OCI-LY1 (cell line): Measurements from ENCODE around the gene GLTPD2.

Source experiments
- H2AFZ ChIP-seq: fragments of 200-600 bp; sonication (generic), shearing (Covaris generic); 2 replicates; pipeline ENCODE4 v1.6.0; 2014; ENCODE audit warnings: antibody characterized with exemption, mild to moderate bottlenecking, low read length
- H3F3A ChIP-seq: fragments of 200-600 bp; sonication (generic), shearing (Covaris generic); 2 replicates; pipeline ENCODE4 v1.6.0; 2014; ENCODE audit warnings: mild to moderate bottlenecking, antibody characterized with exemption, low read length, moderate library complexity; ENCODE audit not compliant: insufficient read depth
- H3K27ac ChIP-seq: fragments of 200-600 bp; sonication (generic); 2 replicates; pipeline ENCODE4 v1.5.1; 2014; ENCODE audit warnings: low read length, mixed run types, mild to moderate bottlenecking, low read depth; ENCODE audit not compliant: poor library complexity, severe bottlenecking
- H3K27me3 ChIP-seq: fragments of 200-600 bp; sonication (generic); 2 replicates; pipeline ENCODE4 v1.6.0; 2014; ENCODE audit warnings: antibody characterized with exemption, mild to moderate bottlenecking, low read length, moderate library complexity; ENCODE audit not compliant: insufficient read depth
- H3K36me3 ChIP-seq: fragments of 200-600 bp; sonication (generic); 2 replicates; pipeline ENCODE4 v1.6.1; 2014; ENCODE audit warnings: mild to moderate bottlenecking, antibody characterized with exemption, low read length, moderate library complexity, mixed read lengths; ENCODE audit not compliant: insufficient read depth
- H3K4me1 ChIP-seq: fragments of 200-600 bp; sonication (generic); 2 replicates; pipeline ENCODE4 v1.5.1; 2014; ENCODE audit warnings: mild to moderate bottlenecking, low read length, moderate library complexity; ENCODE audit not compliant: insufficient read depth, severe bottlenecking
- H3K4me2 ChIP-seq: fragments of 200-600 bp; sonication (generic), shearing (Covaris generic); 2 replicates; pipeline ENCODE4 v1.6.1; 2014; ENCODE audit warnings: low read length
- H3K4me3 ChIP-seq: fragments of 200-600 bp; sonication (generic); 2 replicates; pipeline ENCODE4 v1.5.1; 2014; ENCODE audit warnings: low read length, low read depth, mild to moderate bottlenecking, mixed read lengths; ENCODE audit not compliant: poor library complexity, severe bottlenecking
- H3K79me2 ChIP-seq: fragments of 200-600 bp; shearing (Covaris generic); 2 replicates; pipeline ENCODE4 v1.6.1; 2016; ENCODE audit warnings: mixed run types, low read length, mixed read lengths; ENCODE audit not compliant: insufficient read depth
- H3K9ac ChIP-seq: fragments of 200-600 bp; sonication (generic), shearing (Covaris generic); 2 replicates; pipeline ENCODE4 v1.6.1; 2014; ENCODE audit warnings: mild to moderate bottlenecking, low read length, mixed read lengths
- H3K9me2 ChIP-seq: fragments of 200-600 bp; sonication (generic), shearing (Covaris generic); 2 replicates; pipeline ENCODE4 v1.6.1; 2014; ENCODE audit warnings: low read depth, mild to moderate bottlenecking, low read length, mixed read lengths
- H3K9me3 ChIP-seq: fragments of 200-600 bp; shearing (Covaris generic); 2 replicates; pipeline ENCODE4 v1.6.1; 2014; ENCODE audit warnings: low read length, mixed read lengths
- H4K20me1 ChIP-seq: fragments of 200-600 bp; sonication (generic), shearing (Covaris generic); 2 replicates; pipeline ENCODE4 v1.6.0; 2016; ENCODE audit warnings: mild to moderate bottlenecking, low read length; ENCODE audit not compliant: insufficient read depth
- EZH2 ChIP-seq: fragments of 200-600 bp; sonication (generic), shearing (Covaris generic); IDR thresholded peaks from 2 replicates; pipeline ENCODE4 v1.8.0; 2017; ENCODE audit warnings: borderline replicate concordance, mixed run types, mild to moderate bottlenecking, antibody characterized with exemption, low read length, moderate library complexity, mixed read lengths
- TF ChIP-seq, protein P1 (sequence below): fragments of 200-600 bp; sonication (generic), shearing (Covaris generic); IDR thresholded peaks from 2 replicates; pipeline ENCODE4 v1.5.1; 2017; ENCODE audit warnings: mild to moderate bottlenecking, antibody characterized with exemption, low read length, moderate library complexity, mixed read lengths

The GLTPD2 gene

DNA sequence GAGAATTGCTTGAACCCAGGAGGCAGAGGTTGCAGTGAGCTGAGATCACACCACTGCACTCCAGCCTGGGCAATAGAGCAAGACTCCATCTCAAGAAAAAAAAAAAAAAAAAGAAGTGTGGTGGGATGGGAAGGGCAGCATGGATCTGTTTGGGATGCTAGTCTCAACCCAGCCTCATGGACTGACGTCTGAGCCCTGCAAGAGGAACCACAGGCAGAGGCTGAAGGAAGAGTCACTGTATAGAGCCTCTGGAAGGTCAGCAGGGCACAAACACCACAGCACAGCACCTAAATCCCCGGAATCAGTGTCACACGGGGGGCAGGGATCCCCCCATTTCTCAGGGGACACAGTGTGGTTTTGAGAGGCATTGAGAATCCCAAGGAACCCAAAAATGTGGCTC lies 38.2 kb upstream of the GLTPD2 start:
- Histone ChIP-seq H3K9me2 (no peaks in the 10 kb centered on the region), H3K36me3 (no peaks in the 10 kb centered on the region), H3K27me3 (no peaks in the 10 kb centered on the region), H3K79me2 (no peaks in the 10 kb centered on the region), H2AFZ (no peak overlapping the region), H3K4me3 (no peak overlapping the region), H4K20me1 (no peaks in the 10 kb centered on the region), H3F3A (no peaks in the 10 kb centered on the region), H3K9ac (no peak overlapping the region), H3K4me2 (no peak overlapping the region), H3K27ac (no peak overlapping the region), H3K9me3 (no peaks in the 10 kb centered on the region), H3K4me1 (peaks cover 12% of the 10 kb centered on the region)
- TF ChIP-seq EZH2 = no peak
- TF ChIP-seq, protein P1, sequence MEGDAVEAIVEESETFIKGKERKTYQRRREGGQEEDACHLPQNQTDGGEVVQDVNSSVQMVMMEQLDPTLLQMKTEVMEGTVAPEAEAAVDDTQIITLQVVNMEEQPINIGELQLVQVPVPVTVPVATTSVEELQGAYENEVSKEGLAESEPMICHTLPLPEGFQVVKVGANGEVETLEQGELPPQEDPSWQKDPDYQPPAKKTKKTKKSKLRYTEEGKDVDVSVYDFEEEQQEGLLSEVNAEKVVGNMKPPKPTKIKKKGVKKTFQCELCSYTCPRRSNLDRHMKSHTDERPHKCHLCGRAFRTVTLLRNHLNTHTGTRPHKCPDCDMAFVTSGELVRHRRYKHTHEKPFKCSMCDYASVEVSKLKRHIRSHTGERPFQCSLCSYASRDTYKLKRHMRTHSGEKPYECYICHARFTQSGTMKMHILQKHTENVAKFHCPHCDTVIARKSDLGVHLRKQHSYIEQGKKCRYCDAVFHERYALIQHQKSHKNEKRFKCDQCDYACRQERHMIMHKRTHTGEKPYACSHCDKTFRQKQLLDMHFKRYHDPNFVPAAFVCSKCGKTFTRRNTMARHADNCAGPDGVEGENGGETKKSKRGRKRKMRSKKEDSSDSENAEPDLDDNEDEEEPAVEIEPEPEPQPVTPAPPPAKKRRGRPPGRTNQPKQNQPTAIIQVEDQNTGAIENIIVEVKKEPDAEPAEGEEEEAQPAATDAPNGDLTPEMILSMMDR = no peak

DNA sequence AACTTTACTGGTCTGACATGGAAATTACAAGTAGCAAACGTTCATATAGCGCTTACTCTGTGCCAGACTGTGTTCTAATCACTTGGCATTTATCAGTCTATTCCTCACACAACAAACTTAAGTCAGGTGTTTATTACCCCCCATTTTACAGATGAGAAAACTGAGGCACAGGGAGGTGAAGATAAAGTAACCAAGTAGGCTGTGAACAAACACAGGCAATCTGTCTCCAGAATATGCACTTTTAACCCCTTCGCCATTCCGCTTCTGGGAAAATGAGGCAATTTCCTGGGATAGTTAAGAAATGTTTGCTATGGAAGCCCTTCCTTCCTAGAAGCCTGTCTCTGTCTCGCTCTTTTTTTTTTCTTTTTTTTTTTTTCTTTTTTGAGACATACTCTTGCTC lies 36.8 kb upstream of the GLTPD2 start:
- Histone ChIP-seq H3K4me2 (no peak overlapping the region), H3F3A (no peaks in the 10 kb centered on the region), H3K27me3 (no peaks in the 10 kb centered on the region), H3K4me1 (peaks cover 12% of the 10 kb centered on the region), H2AFZ (no peak overlapping the region), H3K27ac (no peak overlapping the region), H3K36me3 (no peaks in the 10 kb centered on the region), H3K9ac (no peak overlapping the region), H3K4me3 (no peak overlapping the region), H3K9me3 (no peaks in the 10 kb centered on the region), H4K20me1 (no peaks in the 10 kb centered on the region), H3K79me2 (no peaks in the 10 kb centered on the region), H3K9me2 (no peaks in the 10 kb centered on the region)
- TF ChIP-seq, protein P1 = no peak
- TF ChIP-seq EZH2 = no peak

DNA sequence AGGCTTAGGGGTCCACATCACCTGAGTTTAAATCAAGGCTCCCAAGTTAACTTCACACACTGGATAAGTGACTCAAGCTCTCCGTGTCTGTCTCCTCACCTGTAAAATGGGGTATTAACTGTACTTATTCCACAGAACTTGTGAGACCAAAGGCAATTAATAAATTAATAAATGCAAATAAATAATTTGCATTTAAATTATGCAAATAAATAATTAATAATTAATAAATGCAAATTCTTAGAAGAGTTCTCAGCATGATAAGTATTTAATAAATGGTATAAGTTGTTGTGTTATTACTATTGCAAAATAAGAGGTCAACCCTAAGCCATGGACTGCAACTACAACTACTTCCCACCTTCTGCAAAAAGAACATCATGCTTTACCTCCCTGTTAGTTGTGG lies 35.4 kb upstream of the GLTPD2 start:
- H3K9me2 ChIP-seq = no peaks in the 10 kb centered on the region
- H3K9me3 ChIP-seq = no peaks in the 10 kb centered on the region
- H3K4me3 ChIP-seq = no peak overlapping the region
- no peak overlapping the region for H3K9ac ChIP-seq
- H4K20me1 ChIP-seq = no peaks in the 10 kb centered on the region
- H3K4me2 ChIP-seq = no peak overlapping the region
- H3K27me3 ChIP-seq = no peaks in the 10 kb centered on the region
- no peaks in the 10 kb centered on the region for H3K36me3 ChIP-seq
- no peak overlapping the region for H2AFZ ChIP-seq
- H3K79me2 ChIP-seq = no peaks in the 10 kb centered on the region
- no peak overlapping the region for H3K27ac ChIP-seq
- peaks cover 2% of the 10 kb centered on the region for H3K4me1 ChIP-seq
- H3F3A ChIP-seq = no peaks in the 10 kb centered on the region
- TF ChIP-seq, protein P1 = no peak
- TF ChIP-seq EZH2 = no peak
